Measurements from ENCODE around the gene UGT1A7. TPM values are rescaled to one million over a fixed set of nuclear protein-coding genes. Genes with fewer than 3 reads are reported as not detected.
"Not testable (repeated sequence)": the region's sequence is repeated elsewhere in the genome, so short reads cannot be mapped to it uniquely, and the experiment has no call there.

Gene UGT1A7
- total and polyA plus RNA-seq, 7 experiments from 2014 or later = not detected

DNA sequence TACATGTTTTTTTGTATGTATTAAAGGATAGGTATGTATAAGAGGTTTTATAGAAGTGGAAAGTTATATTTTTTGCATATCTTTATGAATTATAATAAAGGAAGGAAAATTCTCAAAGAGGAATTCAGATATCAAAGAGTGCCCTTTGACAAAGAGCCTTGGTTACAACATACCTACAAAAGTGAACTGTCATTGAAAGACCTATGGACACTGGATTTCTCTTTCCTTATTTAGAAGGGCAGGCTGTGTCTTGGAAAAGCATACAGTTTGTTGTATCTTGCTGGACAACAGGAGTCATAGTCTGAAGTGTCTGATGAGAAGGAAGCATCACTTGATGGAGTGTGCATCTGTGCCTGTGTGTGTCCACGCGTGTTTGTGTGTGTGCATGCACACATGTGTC is 30.3 kb upstream of the UGT1A7 start:
- Histone ChIP-seq H3K9me3 (ENCODE audit: control insufficient read depth in 2 of 3, low read length in 3 of 3) (no peaks in the 10 kb centered on the region), H3K27me3 (ENCODE audit: control insufficient read depth in 2 of 2, insufficient read depth in 2 of 2, low read length in 2 of 2) (no peaks in the 10 kb centered on the region), H3K4me3 (ENCODE audit: low read length) (no peak overlapping the region), H3K36me3 (ENCODE audit: control insufficient read depth in 2 of 3, insufficient read depth in 3 of 3, low read length in 3 of 3) (no peaks in the 10 kb centered on the region), H3K4me1 (ENCODE audit: control insufficient read depth in 2 of 2, insufficient read depth in 2 of 2, low read length in 2 of 2) (no peaks in the 10 kb centered on the region), H3K27ac (ENCODE audit: low read depth, low read length) (no peak overlapping the region)
- DNase-seq (no peak), ATAC-seq (no peak)
- POLR2A ChIA-PET = no interaction called here
- no peaks in the 10 kb centered on the region for H3K4me1 Mint-ChIP-seq
- H3K27me3 Mint-ChIP-seq = peaks cover 18 to 32% (median 21%) of the 10 kb centered on the region in 5 donors
- intact Hi-C loops (cut with micrococcal nuclease) = no loop called here
- no peak overlapping the region for H3K4me3 Mint-ChIP-seq
- no peak overlapping the region for H3K27ac Mint-ChIP-seq
- CTCF ChIA-PET = no interaction called here
- H3K36me3 Mint-ChIP-seq = peaks cover 0 to 10% (median 4%) of the 10 kb centered on the region in 5 donors
- peaks cover 4 to 15% (median 10%) of the 10 kb centered on the region in 11 donors for H3K9me3 Mint-ChIP-seq

DNA sequence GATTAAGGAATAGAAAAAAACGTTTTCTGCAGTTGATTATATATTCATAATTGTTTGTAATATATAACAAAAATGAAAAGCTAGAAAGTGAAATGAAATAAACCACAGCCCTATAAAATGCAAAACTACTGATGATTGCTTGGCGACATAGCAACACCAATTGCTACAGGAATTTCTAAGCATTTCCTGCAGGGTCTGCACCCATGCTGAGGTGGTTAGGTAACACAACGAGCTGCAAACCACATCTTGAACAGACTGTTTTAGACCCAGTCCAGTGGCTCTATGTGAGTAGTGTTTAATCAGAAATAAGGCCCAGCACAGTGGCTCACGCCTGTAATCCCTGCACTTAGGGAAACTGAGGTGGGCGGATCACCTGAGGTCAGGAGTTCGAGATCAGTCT is 27.2 kb upstream of the UGT1A7 start:
- Mint-ChIP-seq H3K27ac (no peak overlapping the region), H3K4me3 (no peak overlapping the region), H3K4me1 (no peaks in the 10 kb centered on the region), H3K36me3 (no peaks in the 10 kb centered on the region), H3K27me3 (peaks cover 11 to 33% (median 17%) of the 10 kb centered on the region in 5 donors), H3K9me3 (no peaks in the 10 kb centered on the region)
- ChIA-PET CTCF (no interaction called here), POLR2A (no interaction called here)
- H3K4me1 ChIP-seq (ENCODE audit: control insufficient read depth in 2 of 2, insufficient read depth in 2 of 2, low read length in 2 of 2) = no peaks in the 10 kb centered on the region
- no peaks in the 10 kb centered on the region for H3K27me3 ChIP-seq (ENCODE audit: control insufficient read depth in 2 of 2, insufficient read depth in 2 of 2, low read length in 2 of 2)
- no peak overlapping the region for H3K27ac ChIP-seq (ENCODE audit: low read depth, low read length)
- H3K9me3 ChIP-seq (ENCODE audit: control insufficient read depth in 2 of 3, low read length in 3 of 3) = no peaks in the 10 kb centered on the region
- no peaks in the 10 kb centered on the region for H3K36me3 ChIP-seq (ENCODE audit: control insufficient read depth in 2 of 3, insufficient read depth in 3 of 3, low read length in 3 of 3)
- ATAC-seq (no peak), DNase-seq (no peak)
- no peak overlapping the region for H3K4me3 ChIP-seq (ENCODE audit: low read length)
- intact Hi-C loops (cut with micrococcal nuclease) = no loop called here

DNA sequence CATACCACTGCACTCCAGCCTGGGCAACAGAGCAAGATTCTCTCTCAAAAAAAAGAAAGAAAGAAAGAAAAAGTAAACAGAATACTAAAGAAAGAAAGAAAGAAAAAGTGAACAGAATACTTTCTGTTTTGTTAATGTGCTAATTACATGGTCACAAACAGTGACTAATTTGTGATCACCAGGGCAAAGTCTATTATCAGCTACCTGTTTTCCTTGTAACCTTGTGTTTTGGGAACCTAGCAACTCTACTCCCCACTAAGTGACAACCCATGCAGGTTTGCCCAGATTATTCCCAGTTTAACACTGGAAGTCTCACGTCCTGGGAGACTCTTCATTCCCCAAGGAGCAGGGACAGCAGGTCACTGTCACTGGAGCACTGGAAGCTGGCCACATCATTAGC is 26.7 kb upstream of the UGT1A7 start:
- Histone ChIP-seq H3K4me1 (ENCODE audit: control insufficient read depth in 2 of 2, insufficient read depth in 2 of 2, low read length in 2 of 2) (no peaks in the 10 kb centered on the region), H3K27me3 (ENCODE audit: control insufficient read depth in 2 of 2, insufficient read depth in 2 of 2, low read length in 2 of 2) (no peaks in the 10 kb centered on the region), H3K36me3 (ENCODE audit: control insufficient read depth in 2 of 3, insufficient read depth in 3 of 3, low read length in 3 of 3) (no peaks in the 10 kb centered on the region), H3K4me3 (ENCODE audit: low read length) (no peak overlapping the region), H3K27ac (ENCODE audit: low read depth, low read length) (no peak overlapping the region), H3K9me3 (ENCODE audit: control insufficient read depth in 2 of 3, low read length in 3 of 3) (no peaks in the 10 kb centered on the region)
- Mint-ChIP-seq H3K4me3 (no peak overlapping the region), H3K36me3 (no peaks in the 10 kb centered on the region), H3K4me1 (no peaks in the 10 kb centered on the region), H3K27me3 (peaks cover 17 to 38% (median 21%) of the 10 kb centered on the region in 5 donors), H3K27ac (no peak overlapping the region), H3K9me3 (no peaks in the 10 kb centered on the region)
- CTCF ChIA-PET = no interaction called here
- intact Hi-C loops (cut with micrococcal nuclease) = no loop called here
- ATAC-seq (no peak), DNase-seq (no peak)
- POLR2A ChIA-PET = no interaction called here

- H3K4me1 ChIP-seq (ENCODE audit: control insufficient read depth in 2 of 2, insufficient read depth in 2 of 2, low read length in 2 of 2); H3K36me3 Mint-ChIP-seq; H3K4me1 Mint-ChIP-seq; CTCF ChIA-PET; H3K27me3 ChIP-seq (ENCODE audit: control insufficient read depth in 2 of 2, insufficient read depth in 2 of 2, low read length in 2 of 2); ATAC-seq; H3K4me3 ChIP-seq (ENCODE audit: low read length); intact Hi-C loops (cut with micrococcal nuclease); H3K9me3 ChIP-seq (ENCODE audit: control insufficient read depth in 2 of 3, low read length in 3 of 3); H3K27ac Mint-ChIP-seq; H3K4me3 Mint-ChIP-seq; POLR2A ChIA-PET; H3K27ac ChIP-seq (ENCODE audit: low read depth, low read length); H3K9me3 Mint-ChIP-seq; DNase-seq; H3K36me3 ChIP-seq (ENCODE audit: control insufficient read depth in 2 of 3, insufficient read depth in 3 of 3, low read length in 3 of 3): not testable (repeated sequence)
- H3K27me3 Mint-ChIP-seq = peaks cover 18 to 45% (median 26%) of the 10 kb centered on the region in 5 donors
These were observed 25.8 kb upstream of the UGT1A7 start for GRCh38 chr2:233655943-233656342.

- CTCF ChIA-PET = no interaction called here
- no peaks in the 10 kb centered on the region for H3K27me3 ChIP-seq (ENCODE audit: control insufficient read depth in 2 of 2, insufficient read depth in 2 of 2, low read length in 2 of 2)
- no peaks in the 10 kb centered on the region for H3K9me3 ChIP-seq (ENCODE audit: control insufficient read depth in 2 of 3, low read length in 3 of 3)
- Mint-ChIP-seq H3K4me3 (no peak overlapping the region), H3K9me3 (peaks cover 0 to 1% (median 0%) of the 10 kb centered on the region in 11 donors), H3K27me3 (peaks cover 21 to 50% (median 31%) of the 10 kb centered on the region in 5 donors), H3K36me3 (no peaks in the 10 kb centered on the region), H3K4me1 (no peaks in the 10 kb centered on the region), H3K27ac (no peak overlapping the region)
- intact Hi-C loops (cut with micrococcal nuclease) = no loop called here
- no peaks in the 10 kb centered on the region for H3K36me3 ChIP-seq (ENCODE audit: control insufficient read depth in 2 of 3, insufficient read depth in 3 of 3, low read length in 3 of 3)
- DNase-seq = no peak
- H3K4me1 ChIP-seq (ENCODE audit: control insufficient read depth in 2 of 2, insufficient read depth in 2 of 2, low read length in 2 of 2) = no peaks in the 10 kb centered on the region
- no peak for ATAC-seq
- H3K27ac ChIP-seq (ENCODE audit: low read depth, low read length) = no peak overlapping the region
- POLR2A ChIA-PET = no interaction called here
- H3K4me3 ChIP-seq (ENCODE audit: low read length) = no peak overlapping the region
These were observed 25.3 kb upstream of the UGT1A7 start for GRCh38 chr2:233656443-233656842.

- POLR2A ChIA-PET = no interaction called here
- Histone ChIP-seq H3K4me3 (ENCODE audit: low read length) (no peak overlapping the region), H3K9me3 (ENCODE audit: control insufficient read depth in 2 of 3, low read length in 3 of 3) (no peaks in the 10 kb centered on the region), H3K27ac (ENCODE audit: low read depth, low read length) (no peak overlapping the region), H3K36me3 (ENCODE audit: control insufficient read depth in 2 of 3, insufficient read depth in 3 of 3, low read length in 3 of 3) (no peaks in the 10 kb centered on the region), H3K27me3 (ENCODE audit: control insufficient read depth in 2 of 2, insufficient read depth in 2 of 2, low read length in 2 of 2) (no peaks in the 10 kb centered on the region), H3K4me1 (ENCODE audit: control insufficient read depth in 2 of 2, insufficient read depth in 2 of 2, low read length in 2 of 2) (no peaks in the 10 kb centered on the region)
- Mint-ChIP-seq H3K27ac (no peak overlapping the region), H3K36me3 (no peaks in the 10 kb centered on the region), H3K27me3 (peaks cover 16 to 55% (median 32%) of the 10 kb centered on the region in 5 donors), H3K4me3 (no peak overlapping the region), H3K9me3 (peaks cover 0 to 7% (median 0%) of the 10 kb centered on the region in 11 donors), H3K4me1 (no peaks in the 10 kb centered on the region)
- ATAC-seq (no peak), DNase-seq (no peak)
- CTCF ChIA-PET = no interaction called here
- intact Hi-C loops (cut with micrococcal nuclease) = no loop called here
These were observed 23.1 kb upstream of the UGT1A7 start for GRCh38 chr2:233658610-233659009.

GRCh38 chr2:233663911-233664310 is 17.8 kb upstream of the UGT1A7 start:
- no peaks in the 10 kb centered on the region for H3K4me1 Mint-ChIP-seq
- DNase-seq (no peak), ATAC-seq (no peak)
- CTCF ChIA-PET = no interaction called here
- H3K27ac ChIP-seq (ENCODE audit: low read depth, low read length) = no peak overlapping the region
- H3K36me3 ChIP-seq (ENCODE audit: control insufficient read depth in 2 of 3, insufficient read depth in 3 of 3, low read length in 3 of 3) = no peaks in the 10 kb centered on the region
- no peak overlapping the region for H3K4me3 ChIP-seq (ENCODE audit: low read length)
- peaks cover 21 to 65% (median 43%) of the 10 kb centered on the region in 5 donors for H3K27me3 Mint-ChIP-seq
- POLR2A ChIA-PET = no interaction called here
- no peaks in the 10 kb centered on the region for H3K27me3 ChIP-seq (ENCODE audit: control insufficient read depth in 2 of 2, insufficient read depth in 2 of 2, low read length in 2 of 2)
- peaks cover 0 to 35% (median 9%) of the 10 kb centered on the region in 11 donors for H3K9me3 Mint-ChIP-seq
- no peaks in the 10 kb centered on the region for H3K9me3 ChIP-seq (ENCODE audit: control insufficient read depth in 2 of 3, low read length in 3 of 3)
- no peak overlapping the region for H3K4me3 Mint-ChIP-seq
- intact Hi-C loops (cut with micrococcal nuclease) = no loop called here
- no peak overlapping the region for H3K27ac Mint-ChIP-seq
- no peaks in the 10 kb centered on the region for H3K36me3 Mint-ChIP-seq
- no peaks in the 10 kb centered on the region for H3K4me1 ChIP-seq (ENCODE audit: control insufficient read depth in 2 of 2, insufficient read depth in 2 of 2, low read length in 2 of 2)
